ENCODE data around the gene PEPD.
"Not testable (repeated sequence)": the region's sequence is repeated elsewhere in the genome, so short reads cannot be mapped to it uniquely, and the experiment has no call there.

The PEPD gene

DNA sequence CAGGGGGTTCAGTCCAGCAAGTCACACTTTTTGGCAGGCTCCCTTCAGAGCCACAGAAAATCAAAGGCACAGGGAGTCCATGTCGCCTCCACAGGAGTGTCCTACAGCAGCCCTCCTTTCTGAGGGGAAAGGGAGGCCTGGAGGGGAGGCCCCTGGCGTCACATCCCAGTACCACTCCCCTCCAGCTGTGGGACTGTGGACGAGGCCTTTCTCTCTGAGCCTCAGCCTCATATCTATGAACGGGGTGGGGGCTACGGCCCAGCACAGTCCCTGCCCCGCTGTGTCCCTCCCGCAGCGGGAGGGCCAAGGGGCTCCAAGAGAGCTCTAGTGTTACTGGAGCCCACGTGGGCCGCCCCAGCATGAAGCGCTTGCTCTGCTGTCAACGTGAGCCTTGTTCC lies 23.8 kb downstream of the PEPD start:
- DNase-seq (ENCODE audit: low read depth): no peak

DNA sequence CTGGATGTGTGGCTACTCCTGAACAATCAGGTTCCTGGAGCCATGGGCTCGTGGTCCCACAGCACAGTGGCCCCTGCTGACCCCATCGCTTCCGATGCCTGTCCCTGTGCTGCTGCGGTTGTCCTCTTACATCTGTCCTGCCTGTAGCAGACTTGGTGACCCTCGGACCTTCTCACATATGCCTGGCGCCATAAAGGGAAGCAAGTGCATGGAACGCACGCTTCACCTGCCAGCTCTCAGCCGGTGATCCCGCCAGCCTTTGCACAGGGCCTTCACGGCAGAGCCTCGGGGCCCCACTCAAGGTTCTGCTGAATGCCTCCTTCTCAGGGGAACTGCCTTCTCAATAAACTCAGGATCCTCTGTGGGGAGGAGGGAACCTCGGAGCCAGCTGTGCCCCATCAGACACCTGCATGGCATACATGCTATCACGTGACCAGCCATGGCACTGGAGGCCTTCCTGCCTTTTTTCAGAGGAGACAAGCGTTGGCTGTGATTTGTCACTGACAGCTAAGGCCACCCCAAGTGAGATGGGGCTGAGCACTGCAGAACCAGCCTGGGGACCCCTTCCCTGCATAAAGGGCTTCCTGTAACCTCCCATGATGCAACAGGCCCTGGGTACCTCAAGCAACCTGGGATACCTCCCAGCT lies 24.3 kb downstream of the PEPD start:
- DNase-seq (ENCODE audit: low read depth): no peak

DNA sequence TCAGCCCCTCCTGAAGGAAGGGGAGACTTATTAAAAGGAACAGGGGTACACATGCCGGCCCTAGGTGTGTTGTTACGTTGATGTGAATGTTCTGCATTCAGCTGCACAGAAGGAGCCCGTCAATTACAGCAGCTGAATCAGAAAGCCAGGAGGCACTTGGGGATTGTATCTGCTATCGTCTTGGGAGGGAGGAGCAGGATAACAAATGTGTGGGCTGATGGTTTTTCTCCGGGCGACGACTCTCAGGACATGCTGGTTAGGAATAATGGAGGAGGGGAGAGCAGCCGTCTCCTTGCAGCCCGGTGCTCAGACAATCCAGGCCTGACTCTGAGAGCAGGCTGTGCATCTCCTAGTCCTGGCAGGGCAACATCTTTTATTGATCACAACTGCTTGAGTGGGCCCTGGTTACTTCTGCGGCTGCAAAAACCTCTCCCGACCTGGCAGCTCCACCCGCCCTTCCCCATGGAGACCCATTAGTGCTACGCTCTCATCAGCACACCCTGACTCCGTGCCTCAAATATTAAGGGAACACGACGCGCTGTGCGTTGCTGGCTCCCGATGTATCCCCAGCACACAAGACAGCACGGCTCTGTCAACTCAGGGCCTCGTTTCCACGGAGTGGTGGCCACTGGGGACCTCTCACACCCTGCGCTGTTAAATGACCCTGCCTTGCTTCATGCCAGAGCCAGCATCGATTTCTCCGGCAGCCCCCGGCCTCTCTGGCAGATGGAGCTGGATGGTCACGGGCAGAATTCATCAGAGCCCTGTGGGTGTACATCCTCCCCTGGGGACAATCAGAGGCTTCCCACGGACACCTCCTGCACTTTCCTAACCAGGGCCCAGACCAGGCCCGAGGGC lies 25.3 kb downstream of the PEPD start:
- DNase-seq (ENCODE audit: low read depth): no peak

DNA sequence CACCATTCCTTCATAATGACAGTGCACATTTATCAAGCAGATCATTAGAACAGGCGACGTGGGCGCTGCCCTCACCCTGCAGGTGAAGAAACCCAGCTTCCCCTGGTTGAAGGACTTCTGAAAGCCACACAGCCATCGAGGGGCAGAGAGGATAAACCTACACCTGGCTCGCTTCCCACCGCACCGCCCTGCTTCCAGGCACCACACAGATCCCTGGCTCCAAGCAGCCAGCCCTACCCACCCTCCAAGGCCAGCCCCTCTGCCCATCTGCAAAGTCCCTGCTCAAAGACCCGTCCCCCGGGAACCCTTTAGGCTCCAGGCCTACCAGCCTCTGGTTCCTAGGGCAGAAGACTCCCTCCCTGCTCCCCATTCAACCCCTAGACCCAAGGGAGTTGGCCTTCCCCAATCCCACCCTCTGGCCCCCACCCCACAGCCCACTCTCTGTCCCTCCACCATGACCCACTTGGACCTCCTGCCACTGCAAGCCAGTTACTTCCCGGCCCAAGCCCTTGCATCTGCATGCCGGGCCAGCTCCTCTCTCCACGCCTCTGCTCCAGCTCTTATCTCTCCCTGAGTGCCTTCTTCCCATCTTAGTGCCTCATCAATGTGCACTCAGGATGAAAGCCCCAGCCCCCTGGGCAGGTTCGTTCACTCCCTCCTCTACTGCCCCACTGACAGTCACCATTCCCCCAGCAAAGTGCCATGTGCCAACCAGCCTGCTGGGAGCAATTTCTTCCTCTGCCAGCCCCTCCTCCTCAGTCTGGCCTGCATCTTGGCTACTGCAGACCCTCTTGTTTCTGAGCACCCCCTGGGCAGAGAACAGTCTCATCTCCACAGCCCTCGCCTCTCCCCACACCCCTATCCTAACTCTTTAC lies 28.0 kb downstream of the PEPD start:
- DNase-seq (ENCODE audit: low read depth): no peak

DNA sequence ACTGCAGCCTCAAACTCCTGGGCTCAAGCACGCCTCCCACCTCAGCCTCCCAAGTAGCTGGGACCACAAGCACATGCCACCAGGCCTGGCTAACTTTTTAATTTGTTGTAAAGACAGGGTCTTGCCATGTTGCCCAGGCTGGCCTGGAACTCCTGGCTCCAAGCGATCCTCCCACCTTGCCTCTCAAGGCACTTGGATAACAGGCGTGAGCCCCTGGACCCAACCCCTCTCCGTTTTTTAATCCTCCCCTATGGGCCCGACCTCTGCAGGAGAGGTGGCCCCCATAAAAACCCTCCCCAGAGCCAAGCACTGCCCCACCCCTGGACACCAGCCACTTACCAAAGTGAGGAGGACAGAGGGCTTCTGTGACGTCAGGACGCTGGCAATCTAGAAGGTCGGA lies 28.6 kb downstream of the PEPD start:
- DNase-seq (ENCODE audit: low read depth): no peak

DNA sequence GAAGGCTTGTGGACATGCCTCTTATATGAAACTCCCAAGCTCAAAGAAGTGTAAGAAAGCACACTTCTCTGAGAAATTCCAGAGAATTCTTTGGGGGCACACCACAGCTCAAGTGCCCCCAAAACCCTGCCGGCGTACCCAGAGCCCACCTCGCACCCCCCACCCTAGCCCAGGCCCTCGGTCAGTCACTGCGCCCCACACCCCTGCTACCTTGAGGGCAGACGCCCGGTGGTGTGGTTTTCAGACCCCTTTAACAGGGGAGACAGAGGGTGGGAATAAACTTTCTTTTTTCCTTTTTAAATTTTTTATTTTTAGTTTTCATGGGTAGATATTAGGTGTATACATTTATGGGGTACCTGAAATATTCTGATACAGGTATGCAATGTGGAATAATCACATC lies 29.5 kb downstream of the PEPD start:
- DNase-seq (ENCODE audit: low read depth): no peak

DNA sequence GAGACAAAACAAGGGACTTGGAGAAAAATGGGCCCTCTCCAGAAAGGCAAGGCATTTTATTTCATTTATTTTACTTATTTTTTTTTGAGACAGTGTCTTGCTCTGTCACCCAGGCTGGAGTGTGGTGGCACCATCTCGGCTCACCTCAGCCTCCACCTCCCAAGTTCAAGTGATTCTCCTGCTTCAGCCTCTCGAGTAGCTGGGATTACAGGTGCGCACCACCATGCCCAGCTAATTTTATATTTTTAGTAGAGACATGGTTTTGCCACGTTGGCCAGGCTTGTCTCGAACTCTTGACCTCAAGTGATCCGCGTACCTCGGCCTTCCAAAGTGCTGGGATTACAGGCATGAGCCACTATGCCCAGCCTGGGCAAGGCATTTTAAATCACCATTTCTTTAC lies 31.0 kb downstream of the PEPD start:
- not testable (repeated sequence) for DNase-seq (ENCODE audit: low read depth)

DNA sequence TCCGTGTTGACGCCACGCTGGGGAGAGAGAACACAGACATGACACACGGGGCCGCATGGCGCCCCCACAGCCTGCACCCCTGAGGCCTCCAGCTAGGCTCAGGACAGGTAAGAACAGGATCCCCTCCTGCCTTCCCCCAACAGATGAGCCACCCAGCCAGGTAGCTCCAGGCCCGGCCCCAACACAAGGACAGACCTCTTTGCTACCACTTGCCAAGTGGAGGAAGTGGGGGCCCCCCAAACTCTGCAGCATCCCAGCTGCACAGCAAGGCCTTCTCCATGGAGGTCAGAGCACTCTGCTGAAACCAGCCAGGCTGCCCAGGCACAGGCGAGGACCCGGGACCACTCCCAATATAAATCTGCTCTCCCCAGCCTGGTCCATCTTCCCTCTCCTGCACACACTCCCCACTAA lies 31.5 kb downstream of the PEPD start:
- DNase-seq (ENCODE audit: low read depth): no peak

DNA sequence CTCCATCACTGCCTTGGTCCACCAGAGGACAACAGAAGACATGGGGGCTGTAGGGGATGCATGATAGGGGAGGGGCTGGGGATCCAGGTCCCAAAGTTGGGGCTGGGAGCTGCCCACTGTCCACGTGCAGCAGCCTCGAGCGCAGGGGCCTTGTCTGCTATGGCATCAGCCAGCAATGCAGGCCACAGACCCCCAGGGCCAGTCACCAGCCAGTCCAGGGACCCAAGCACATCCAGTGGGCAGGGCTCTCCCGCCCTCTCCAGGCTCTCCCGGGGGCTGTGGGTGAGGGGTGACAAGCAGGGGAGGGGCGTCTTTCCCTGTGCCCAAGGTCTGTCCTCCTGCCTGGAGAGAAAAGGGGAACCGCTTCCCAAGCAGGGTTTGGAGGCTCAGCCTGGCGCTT lies 32.8 kb downstream of the PEPD start:
- DNase-seq (ENCODE audit: low read depth): no peak

DNA sequence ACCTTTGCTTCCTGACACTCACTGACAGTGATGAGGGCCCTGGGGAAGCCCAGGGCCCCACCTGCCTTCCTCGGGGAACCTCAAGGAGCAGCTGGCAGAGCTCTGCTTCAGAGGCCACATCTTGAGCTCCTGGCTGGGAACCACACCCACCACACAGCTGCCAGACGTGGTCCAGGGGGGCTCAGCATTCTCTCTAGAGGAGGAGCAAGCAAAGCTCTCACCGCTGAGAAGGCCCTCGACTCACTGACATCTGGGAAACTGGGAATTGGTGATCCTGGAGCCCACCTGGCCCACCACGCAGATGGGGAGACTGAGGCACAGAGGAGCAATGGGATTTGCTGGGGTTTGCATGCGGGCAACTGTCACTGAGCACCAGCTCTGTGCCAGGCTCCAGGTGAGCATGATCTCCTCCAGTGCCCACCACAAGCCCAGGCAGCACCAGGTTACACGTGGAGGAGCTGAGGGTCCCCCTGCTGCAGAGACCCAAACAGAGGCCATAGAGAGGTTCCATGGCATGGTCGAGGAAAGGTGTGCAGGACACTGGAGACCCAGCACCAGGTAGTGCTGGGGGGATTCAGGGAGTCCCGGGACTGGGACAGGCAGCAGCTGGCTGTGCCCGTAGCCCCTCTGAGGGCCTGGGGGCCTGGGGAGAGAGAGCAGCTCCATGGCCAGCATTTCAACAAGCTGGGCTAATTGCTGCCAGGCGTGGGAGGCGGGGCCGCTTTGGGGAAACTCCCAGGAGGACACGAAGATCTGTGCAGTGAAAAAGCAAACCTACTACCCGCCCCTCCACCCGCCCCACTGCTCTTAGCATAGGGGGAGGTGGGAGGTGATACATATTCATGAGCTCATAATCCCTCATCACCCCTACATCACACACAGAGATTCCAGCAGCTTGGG lies 33.4 kb downstream of the PEPD start:
- DNase-seq (ENCODE audit: low read depth): no peak

DNA sequence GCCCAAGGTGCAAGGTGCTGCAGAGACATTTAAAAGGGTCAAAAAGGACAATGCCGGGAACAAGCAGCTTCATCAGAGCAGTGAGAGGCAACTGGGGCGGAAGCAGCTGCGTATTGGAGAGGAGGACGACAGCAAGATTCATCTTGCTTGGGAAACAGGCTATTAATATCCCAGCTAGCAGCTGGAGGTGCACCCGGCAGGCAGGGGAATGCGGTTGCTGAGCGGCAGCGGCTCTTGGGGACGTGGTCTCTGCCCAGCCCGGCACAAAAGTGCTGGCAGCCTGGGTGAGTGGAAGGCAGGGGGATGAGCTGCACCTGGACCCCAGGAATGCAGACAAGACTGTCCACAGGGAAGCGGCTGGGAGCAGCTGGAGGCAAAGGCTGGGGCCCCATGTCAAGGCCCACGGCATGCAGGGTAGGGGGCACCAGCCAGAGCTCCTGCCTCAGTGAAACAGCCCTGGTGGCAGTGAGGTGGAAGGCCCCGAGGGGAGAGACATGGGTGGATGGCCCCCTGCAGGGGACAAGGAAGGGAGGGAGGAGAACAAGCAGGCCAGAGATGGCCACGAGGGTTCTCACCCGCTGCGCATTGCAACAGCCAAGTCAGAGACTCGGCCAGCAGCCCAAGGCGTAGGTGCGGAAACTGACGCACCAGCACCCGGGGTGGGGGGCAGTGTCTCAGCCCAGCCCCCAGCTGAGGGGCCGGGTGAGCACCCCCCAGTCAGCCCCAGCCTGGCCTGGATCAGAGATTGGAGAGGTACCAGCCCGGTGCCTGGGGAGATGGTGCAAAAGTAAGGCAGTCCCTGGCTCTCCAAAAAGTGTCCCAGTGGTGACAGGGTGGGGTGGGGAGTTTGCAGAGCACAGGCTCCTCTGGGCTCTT lies 34.4 kb downstream of the PEPD start:
- no peak for DNase-seq (ENCODE audit: low read depth)

DNA sequence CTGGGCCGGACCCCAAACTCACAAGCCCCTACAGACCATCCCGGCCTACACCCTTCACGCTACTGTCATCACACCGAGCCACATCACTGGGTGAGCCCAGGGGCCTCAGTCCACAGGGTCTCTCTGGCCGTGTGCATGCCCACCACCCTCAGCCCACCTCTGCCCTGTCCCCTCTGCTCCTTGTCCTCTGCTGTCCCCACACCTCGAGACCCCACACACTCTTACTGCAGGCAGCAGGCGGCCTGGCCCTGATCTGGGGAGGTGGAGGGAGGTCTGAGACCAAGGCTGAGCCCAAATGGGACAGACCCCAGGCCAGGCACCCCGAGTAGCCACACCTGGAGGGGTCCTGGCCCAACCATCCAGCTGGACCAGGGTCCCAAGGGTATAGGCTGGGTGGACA lies 35.2 kb downstream of the PEPD start:
- no peak for DNase-seq (ENCODE audit: low read depth)

DNA sequence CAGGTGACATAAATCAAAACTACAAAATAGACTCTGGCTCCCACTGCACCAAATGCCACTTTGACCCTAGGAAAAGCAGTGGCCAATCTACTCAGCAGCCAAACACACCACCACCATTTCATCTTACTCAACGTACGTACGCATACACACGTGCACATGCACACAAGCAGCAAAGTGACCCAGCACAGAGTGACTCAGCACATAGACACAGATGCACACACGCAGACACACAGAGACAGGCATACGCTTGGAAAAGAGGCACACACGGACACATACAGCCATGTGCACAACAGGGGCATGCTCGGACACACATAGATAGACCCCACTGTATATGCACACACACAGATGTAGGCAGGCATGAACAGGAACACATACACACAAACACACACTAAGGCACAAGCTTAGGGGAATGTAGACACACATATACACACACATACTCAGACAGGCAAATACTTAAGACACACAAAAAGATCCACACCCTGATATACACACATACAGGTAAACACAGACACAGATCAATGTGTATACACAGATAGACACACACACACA lies 37.3 kb downstream of the PEPD start:
- no peak for DNase-seq (ENCODE audit: low read depth)

DNA sequence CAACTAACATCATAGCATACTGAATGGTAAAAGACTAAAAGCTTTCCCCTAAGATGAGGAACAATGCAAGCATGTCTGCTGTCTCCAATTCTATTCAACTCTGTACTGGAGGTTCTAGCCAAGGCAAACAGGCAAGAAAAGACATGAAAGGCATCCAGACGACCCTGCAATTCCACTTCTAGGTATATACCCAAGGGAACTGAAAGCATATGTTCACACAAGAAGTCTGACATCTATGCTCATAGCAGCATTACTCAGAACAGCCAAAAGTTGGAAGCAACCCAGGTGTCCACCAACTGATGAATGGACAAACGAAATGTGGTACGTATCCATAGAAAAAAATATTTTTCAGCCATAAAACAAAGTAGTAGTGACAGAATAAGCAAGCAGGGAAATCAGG lies 39.1 kb downstream of the PEPD start:
- DNase-seq (ENCODE audit: low read depth): no peak

DNA sequence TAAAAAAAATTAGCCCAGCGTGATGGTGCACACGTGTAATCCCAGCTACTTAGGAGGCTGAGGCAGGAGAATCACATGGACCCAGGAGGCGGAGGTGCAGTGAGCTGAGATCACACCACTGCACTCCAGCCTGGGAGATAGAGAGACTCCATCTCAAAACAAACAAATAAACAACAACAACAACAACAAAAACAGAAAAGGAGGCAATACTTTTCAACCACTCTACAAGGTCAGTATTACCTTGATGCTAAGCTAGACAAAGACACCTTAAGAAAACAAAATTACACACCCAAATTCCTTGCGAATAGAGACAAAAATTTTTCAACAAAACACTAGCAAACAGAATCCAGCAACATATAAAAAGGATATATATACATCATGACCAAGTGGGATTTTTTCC lies 39.7 kb downstream of the PEPD start:
- no peak for DNase-seq (ENCODE audit: low read depth)

DNA sequence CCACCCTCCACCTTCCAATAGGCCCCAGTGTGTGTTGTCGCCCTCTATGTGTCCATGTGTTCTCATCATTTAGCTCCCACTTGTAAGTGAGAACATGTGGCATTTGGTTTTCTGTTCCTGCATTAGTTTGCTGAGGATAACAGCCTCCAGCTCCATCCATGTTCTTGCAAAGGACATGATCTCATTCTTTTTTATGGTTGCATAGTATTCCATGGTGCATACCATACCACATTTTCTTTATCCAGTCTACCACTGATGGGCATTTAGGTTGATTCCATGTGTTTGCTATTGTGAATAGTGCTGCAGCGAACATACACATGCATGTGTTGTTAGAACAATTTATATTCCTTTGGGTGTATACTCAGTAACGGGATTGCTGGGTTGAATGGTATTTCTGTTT lies 42.0 kb downstream of the PEPD start:
- not testable (repeated sequence) for DNase-seq (ENCODE audit: low read depth)

DNA sequence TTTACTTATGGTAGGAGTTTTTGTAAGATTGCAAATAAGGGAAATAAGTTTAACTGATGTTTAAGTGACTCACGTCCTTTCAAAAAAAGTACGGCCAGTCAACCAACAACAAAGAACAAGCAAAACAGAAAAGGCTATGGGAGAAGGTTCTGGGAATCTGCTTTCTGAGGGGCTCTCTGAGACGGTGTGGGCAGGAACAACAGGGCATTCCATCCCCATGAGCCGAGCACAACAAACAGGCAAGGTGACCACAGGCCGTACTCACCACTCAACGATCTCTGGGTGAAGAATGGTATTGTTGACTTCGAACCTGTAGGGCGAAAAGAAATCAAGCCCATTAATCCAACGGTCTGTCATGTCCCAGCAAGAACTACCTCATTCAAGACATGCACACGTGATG lies 43.8 kb downstream of the PEPD start:
- no peak for DNase-seq (ENCODE audit: low read depth)

DNA sequence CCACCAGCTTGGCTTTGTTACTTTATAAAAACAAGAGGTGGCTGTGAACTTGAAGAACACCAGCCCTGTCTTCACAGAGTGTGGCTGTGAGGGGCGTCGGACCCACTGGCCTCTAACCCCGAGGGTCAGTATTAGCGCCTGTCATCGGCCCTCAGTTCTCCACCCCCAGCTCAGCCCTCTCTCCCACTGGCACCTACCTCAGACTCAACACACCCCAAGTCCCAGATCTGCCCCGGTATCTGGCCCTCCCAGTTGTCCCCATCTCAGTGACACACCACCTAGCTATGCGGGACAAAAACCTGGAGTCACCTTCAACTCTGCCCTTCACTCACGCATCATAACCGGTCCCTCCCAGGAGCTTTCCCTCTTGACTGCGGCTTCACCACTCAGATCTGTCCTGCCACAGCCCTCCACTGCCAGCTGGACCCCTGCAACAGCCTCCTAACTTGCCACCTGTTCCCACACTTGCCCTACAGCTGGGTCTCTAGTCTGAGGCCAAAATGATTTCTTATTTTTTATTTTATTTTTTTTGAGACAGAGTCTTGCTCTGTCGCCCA lies 45.4 kb downstream of the PEPD start:
- no peak for DNase-seq (ENCODE audit: low read depth)

DNA sequence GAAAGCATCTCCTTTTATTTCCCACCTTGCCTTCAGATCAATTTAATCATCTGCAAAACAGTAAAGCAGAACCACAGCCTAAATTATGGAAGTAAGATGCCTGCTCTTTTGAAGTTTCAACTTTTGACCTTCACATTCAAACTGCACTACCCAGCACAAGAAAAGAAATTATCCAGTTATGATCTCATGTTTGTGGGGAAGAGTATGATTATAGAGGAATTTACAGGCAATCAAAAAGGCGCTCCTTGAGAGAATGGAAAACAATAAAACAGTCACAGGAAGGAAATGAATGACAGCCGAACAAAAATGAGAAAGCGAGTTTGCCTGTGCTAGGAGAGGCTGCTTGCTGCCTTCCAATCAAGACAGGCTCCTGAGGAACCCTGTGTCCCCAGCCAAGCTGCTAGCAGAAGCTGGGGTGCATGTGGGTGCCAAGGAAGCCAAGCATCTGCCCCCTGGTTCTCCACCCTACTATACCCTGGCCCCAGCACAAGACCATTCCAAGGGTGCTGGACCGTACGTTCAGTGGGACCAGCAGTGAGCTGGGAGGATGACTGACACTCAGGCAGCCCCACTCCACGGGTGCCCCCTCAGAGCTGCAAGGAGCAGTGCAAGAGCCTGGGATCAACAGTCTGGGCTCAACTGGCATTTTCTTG lies 47.8 kb downstream of the PEPD start:
- no peak for DNase-seq (ENCODE audit: low read depth)
